EL (cell line): ENCODE results near the gene CAMK2B.

ENCODE experiments used
- DNase-seq: peaks from one replicate; pipeline ENCODE4 v3.0.0-alpha.2; 2016

CAMK2B gene

DNA sequence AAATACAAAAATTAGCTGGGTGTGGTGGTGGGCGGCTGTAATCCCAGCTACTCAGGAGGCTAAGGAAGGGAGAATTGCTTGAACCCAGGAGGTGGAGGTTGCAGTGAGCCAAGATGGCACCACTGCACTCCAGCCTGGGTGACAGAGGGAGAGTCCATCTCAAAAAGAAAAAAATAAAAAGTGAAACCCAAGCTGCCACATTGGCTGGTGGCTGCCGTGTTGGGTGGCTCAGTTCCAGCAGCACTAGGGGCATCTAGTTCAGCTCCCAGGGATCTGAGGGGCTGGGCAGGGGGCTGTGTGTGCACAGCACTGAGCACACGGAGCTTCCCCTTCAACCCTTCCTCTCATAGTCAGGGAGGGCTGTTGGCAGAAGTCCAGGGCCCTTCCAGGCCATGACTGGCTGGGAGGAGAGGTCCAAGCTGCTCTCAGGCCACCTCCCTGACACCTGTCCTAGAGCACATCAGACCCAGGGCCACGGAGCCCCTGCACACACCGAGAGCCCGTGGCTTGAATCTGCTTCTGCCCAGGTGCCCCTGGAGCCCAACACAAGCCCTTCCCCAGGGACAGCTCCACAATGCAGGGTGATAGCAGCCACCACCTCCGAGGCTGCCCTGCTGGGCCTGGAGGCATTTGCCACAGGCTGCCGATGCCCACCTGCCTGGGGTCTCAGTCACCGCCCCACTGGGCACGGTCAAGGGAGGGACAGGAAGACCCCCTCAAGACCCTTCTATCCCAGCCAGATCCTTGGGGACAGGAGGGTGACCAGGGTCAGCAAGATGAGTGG lies 77.3 kb downstream of the CAMK2B start:
- no peak for DNase-seq

GRCh38 chr7:44246396-44247113 lies 78.8 kb downstream of the CAMK2B start:
- DNase-seq, result no peak

GRCh38 chr7:44244282-44244681 lies 81.1 kb downstream of the CAMK2B start:
- peak; percentile 20 for DNase-seq

DNA sequence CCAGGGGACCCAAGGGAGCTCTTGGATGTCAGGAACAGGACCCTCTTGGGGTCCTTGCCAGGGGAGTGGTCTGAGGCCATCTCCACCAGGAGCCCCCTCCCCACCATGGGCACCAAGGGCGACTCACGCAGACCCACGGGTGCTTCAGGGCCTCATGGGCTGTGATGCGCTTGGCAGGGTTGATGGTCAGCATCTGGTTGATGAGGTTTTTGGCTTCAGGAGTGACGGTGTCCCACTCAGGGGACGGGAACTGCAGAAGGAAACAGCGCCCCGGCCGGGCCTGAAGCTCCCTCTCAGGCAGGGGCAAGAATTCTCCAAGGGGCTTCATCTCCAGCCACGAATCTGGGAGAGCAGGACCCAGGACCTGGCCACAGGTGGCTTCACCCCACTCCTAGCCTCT lies 83.3 kb downstream of the CAMK2B start:
- DNase-seq, result no peak

DNA sequence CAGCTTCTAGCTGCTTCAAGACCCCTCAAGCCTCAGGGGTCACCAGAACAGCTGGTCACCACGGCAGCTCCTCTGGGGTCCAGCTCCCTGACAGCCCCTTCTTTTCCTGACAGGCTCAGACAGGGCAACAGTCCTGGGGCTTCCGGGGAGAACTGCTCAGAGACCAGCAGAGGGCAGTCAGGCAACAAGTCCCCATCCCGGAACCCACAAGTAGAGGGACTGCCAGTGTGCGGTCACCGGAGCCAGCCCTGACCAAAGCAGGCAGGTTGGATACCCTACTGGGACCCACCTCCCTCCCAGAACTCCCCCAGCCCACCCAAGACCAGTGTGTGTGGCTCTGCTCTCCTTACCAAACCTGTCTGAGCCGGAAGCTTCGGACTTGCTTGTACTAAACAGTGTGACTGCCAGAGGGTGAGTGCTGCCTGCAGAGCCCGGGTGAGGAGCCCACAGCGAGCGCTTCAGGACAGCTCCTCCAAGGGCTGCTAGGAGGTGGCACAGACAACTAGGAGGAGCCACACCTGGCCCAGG lies 84.3 kb downstream of the CAMK2B start:
- peak; percentile 83 for DNase-seq

GRCh38 chr7:44240376-44240775 lies 85.0 kb downstream of the CAMK2B start:
- DNase-seq, result no peak

DNA sequence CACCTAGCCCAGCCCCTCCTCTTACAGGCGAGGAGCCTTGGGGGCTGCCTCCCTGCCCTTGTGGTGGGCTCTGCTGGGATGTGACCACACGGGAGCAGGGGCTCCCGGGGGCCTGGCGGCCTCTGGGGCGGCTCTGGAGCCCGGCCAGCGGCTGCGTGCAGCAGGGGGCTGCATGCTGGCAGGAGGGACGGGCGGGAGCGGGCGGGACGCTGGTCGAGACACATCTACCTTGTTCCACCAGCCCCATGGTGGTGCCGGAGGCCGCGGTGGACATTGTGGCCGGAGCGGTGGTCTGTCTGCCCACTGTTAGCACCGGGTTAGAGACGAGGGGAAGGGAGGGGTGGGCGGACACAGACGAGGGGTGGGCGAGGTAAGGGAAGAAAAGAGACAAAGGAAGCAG lies 86.0 kb downstream of the CAMK2B start:
- DNase-seq, result no peak

GRCh38 chr7:44238116-44238695 lies 87.2 kb downstream of the CAMK2B start:
- no peak for DNase-seq

GRCh38 chr7:44237696-44238095 lies 87.7 kb downstream of the CAMK2B start:
- DNase-seq, result no peak

DNA sequence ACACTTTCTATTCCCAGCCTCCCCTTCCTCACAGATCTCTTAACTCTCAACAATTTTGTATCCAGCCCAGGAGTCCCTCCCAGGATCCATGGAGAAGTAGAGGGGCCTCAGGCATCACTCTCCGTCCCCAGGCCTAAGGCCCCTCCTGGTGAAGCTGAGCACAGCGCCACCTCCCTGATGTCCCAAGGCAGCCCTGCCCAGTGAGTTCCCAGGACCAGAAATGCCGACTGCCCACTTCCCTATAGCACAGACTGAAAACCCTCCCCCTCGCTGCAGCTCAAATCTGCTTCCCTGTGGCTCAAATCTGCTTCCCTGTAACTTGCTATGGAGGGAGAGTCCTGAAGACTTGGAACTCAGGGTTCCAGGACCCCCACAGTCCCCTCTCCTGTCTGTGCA lies 89.1 kb downstream of the CAMK2B start:
- no peak for DNase-seq

GRCh38 chr7:44235582-44236332 lies 89.6 kb downstream of the CAMK2B start:
- DNase-seq, result peak; percentile 18

DNA sequence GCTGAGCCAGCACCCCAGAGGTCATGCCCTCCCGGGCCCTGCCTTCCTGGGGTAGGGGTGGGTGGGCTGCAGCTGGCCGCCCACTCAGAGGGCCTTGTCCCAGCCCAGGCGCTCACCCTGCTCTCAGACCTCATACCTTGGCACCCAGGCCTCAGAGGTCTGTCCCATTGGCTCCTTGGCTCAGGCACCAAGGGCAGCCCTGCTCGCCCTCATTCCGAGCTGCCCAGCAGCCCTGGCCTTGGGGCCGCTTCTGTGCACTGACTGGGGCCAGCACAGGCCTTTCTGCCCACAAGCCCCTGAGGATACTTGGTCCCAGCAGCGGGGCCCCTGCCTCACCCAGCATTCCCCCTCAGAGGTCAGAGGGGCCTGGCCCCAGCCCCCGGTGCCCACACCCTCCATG lies 90.3 kb downstream of the CAMK2B start:
- DNase-seq, result no peak

GRCh38 chr7:44232901-44233715 lies 92.3 kb downstream of the CAMK2B start:
- DNase-seq, result no peak

DNA sequence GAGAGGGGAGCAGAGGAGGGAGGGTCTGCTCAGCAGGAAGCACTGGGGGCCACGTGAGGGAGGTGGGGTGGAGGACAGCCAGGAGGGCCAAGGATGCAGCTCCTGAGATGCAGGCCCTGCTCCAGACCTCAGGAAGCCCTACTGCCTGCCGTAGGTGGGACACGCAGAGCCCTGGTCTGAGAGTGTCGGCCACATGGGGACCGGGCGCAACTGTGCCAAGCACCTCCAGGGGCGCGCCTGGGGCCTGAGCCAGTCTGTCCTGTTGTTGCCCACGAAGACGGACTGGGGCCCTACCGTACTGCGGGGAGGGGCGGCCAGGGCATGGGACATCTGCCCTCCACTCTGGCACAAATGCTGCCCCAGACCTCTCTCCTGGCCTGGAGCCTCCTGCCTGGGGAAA lies 93.0 kb downstream of the CAMK2B start:
- no peak for DNase-seq

DNA sequence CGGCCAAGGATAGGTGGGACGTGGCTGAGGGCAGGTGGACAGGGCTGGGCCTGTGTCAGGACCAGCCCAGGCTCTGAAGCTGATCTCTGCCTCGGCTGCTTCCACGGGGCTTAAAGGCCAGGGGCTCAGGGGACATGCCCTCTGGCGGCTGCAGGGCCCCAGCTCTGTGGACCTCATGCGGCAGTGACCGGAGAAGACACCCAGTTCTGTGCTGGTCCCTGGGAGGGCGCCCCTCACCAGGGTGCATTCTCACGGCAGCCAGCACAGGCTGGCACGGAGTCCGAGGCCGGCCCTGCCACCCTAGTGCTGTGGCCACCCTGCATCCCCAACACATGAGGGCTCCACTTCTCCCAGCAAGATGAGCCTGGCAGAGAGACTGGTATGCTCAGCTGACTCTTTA lies 94.3 kb downstream of the CAMK2B start:
- DNase-seq, result no peak

GRCh38 chr7:44230286-44230685 lies 95.1 kb downstream of the CAMK2B start:
- no peak for DNase-seq

DNA sequence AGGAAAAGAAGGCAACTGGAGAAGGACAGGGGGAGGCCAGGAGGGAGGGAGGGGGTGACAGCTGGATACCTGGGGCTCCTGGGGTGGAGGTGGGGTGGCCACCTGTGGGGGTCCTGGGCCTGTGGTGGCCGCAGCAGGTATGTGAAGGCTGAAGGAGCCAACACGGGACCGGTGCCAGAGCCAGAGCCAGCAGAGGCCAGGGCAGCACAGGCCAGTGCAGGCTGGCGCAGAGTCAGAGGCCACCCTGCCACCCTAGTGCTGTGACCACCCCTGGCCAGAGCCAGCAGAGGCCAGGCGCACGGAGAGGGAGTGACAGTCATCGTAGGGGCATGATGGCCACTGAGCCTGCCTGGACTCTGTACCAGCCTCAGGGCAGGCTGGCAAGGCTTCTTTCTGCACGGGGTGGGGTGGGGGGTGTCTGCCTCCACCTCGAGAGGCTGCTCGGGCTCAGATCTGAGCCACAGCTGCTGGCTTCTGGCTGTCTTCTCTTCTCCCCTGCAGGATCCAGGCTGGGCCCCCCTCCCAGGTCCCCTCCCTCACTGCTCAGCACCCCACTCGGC lies 95.8 kb downstream of the CAMK2B start:
- no peak for DNase-seq

GRCh38 chr7:44228571-44229350 lies 96.6 kb downstream of the CAMK2B start:
- DNase-seq, result no peak

DNA sequence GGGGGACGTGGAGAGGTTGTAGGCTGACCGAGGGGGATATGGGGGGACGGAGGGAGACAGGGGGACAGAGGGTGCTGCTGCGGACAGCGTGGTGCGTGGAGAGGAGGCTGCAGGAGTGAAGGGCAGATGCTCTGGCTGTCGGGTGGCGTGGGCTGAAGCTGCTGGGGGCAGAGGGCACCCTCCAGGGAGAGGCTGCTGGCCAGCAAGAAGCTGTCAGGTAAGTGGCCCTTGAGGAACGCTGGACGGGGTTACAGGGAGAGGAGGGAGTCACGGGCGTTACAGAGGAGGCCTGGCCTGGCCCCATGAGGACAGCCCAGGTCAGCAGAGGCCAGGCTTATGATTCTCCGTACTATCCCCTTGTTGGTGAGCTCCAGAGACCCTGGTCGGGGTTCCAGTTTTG lies 97.5 kb downstream of the CAMK2B start:
- DNase-seq, result no peak

DNA sequence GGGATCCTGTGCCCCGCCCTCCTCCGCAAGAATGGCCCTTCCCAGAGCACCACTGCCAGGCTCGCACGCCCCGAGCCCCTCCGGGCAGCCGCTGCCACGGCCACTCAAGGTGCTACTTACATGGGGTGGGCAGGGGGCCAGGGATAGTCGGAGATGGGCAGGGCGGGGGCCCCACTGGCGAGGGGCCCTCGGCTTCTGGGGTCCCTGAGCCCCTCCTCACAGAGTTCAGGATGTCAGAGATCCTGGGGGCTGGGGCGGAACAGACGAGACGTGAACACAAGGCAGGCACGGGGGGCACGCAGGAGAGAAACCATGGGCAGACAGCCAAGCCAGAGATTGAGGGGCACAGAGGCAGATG lies 99.0 kb downstream of the CAMK2B start:
- no peak for DNase-seq
